Activated T-helper 1 cell treated with anti-CD3 and anti-CD28 coated beads, Interleukin-12 subunit alpha, Interleukin-12 subunit beta, Interleukin-2, Interleukin-4 antibody, amounts not matched to agents 30 ng/mL and 10 ng/mL and 1 ng/mL, durations not matched to agents 14 hours and 24 hours and 36 hours (primary cell): ENCODE data around the gene ZNF816. TPM values are rescaled to one million over a fixed set of nuclear protein-coding genes. Genes with fewer than 3 reads are reported as not detected.
A peak's percentile ranks its signal among the peaks of the same experiment; 100 is the strongest.

Experiments
- DNase-seq: peaks from one replicate; pipeline ENCODE4 v3.0.0; 2021; ENCODE audit warnings: low spot score
- H3K27ac Mint-ChIP-seq: one replicate; pipeline ENCODE4 v1.8.0; 2021; ENCODE audit warnings: mild to moderate bottlenecking, mixed read lengths
- H3K27me3 Mint-ChIP-seq: one replicate; pipeline ENCODE4 v1.8.0; 2022; ENCODE audit warnings: mild to moderate bottlenecking, moderate library complexity, mixed read lengths; ENCODE audit not compliant: insufficient read depth
- H3K36me3 Mint-ChIP-seq: one replicate; pipeline ENCODE4 v1.8.0; 2021; ENCODE audit warnings: low read depth, mixed read lengths
- H3K4me1 Mint-ChIP-seq: one replicate; pipeline ENCODE4 v1.8.0; 2021; ENCODE audit warnings: low read depth, mixed read lengths
- H3K4me3 Mint-ChIP-seq: one replicate; pipeline ENCODE4 v1.8.0; 2021; ENCODE audit warnings: mild to moderate bottlenecking, moderate library complexity, mixed read lengths
- H3K9me3 Mint-ChIP-seq: one replicate; pipeline ENCODE4 v1.8.0; 2021; ENCODE audit warnings: mixed read lengths
- intact Hi-C: fragments of 100-400 bp; cut with micrococcal nuclease; formaldehyde crosslinking; loops from one replicate; pipeline ENCODE4 v1.15.1; 2024
- total RNA-seq: library from RNA; stranded (reverse); gene quantifications from 2 replicates; pipeline ENCODE4 v1.2.3, GENCODE V29; 2022

The ZNF816 gene
- 7.0 and 9.4 TPM in 2 replicates for total RNA-seq

GRCh38 chr19:52962394-52963246 is at the start of gene ZNF816:
Gene ZNF816, minus strand, starts transcription at chr19:52962881. Its CDS starts 6,792 bp downstream, at chr19:52956089.
- H3K4me1 Mint-ChIP-seq, result peaks cover 25% of the 10 kb centered on the region
- peak within 1 kb of the TSS; percentile 98 for H3K4me3 Mint-ChIP-seq
- DNase-seq, result peak; percentile 99
- peaks cover 28% of the 10 kb centered on the region for H3K36me3 Mint-ChIP-seq
- intact Hi-C loops, result loop anchor here (1.0 to 10.0 kb wide), 17 partner anchors 20 to 902 kb away; partner anchors contain the start of genes MYADM, ZNF160, ZNF320 and ZNF468
- H3K27ac Mint-ChIP-seq, result peak within 1 kb of the TSS; percentile 93
- H3K27me3 Mint-ChIP-seq, result no peaks in the 10 kb centered on the region
- H3K9me3 Mint-ChIP-seq, result peaks cover 40% of the 10 kb centered on the region

GRCh38 chr19:53012006-53012405 is 49.3 kb upstream of the ZNF816 start:
- intact Hi-C loops, result no loop called here
- H3K36me3 Mint-ChIP-seq, result no peaks in the 10 kb centered on the region
- H3K4me1 Mint-ChIP-seq, result no peaks in the 10 kb centered on the region
- no peak overlapping the region for H3K27ac Mint-ChIP-seq
- no peaks in the 10 kb centered on the region for H3K27me3 Mint-ChIP-seq
- DNase-seq, result no peak
- H3K4me3 Mint-ChIP-seq, result no peak overlapping the region
- peaks cover 59% of the 10 kb centered on the region for H3K9me3 Mint-ChIP-seq

GRCh38 chr19:53010494-53010893 is 47.8 kb upstream of the ZNF816 start:
- Mint-ChIP-seq H3K9me3 (peaks cover 58% of the 10 kb centered on the region), H3K27me3 (no peaks in the 10 kb centered on the region), H3K27ac (no peak overlapping the region), H3K4me1 (no peaks in the 10 kb centered on the region), H3K4me3 (no peak overlapping the region), H3K36me3 (no peaks in the 10 kb centered on the region)
- intact Hi-C loops, result no loop called here
- DNase-seq, result no peak

GRCh38 chr19:53008061-53008778 is 45.5 kb upstream of the ZNF816 start:
- intact Hi-C loops, result no loop called here
- Mint-ChIP-seq H3K9me3 (peaks cover 50% of the 10 kb centered on the region), H3K36me3 (no peaks in the 10 kb centered on the region), H3K4me1 (no peaks in the 10 kb centered on the region), H3K4me3 (no peak overlapping the region), H3K27me3 (no peaks in the 10 kb centered on the region), H3K27ac (no peak overlapping the region)
- no peak for DNase-seq

- Mint-ChIP-seq H3K27me3 (no peaks in the 10 kb centered on the region), H3K4me1 (no peaks in the 10 kb centered on the region), H3K9me3 (peaks cover 49% of the 10 kb centered on the region), H3K4me3 (no peak overlapping the region), H3K36me3 (no peaks in the 10 kb centered on the region), H3K27ac (no peak overlapping the region)
- no peak for DNase-seq
- intact Hi-C loops, result no loop called here
Observed at GRCh38 chr19:53007606-53008005, 44.9 kb upstream of the ZNF816 start.

GRCh38 chr19:53007200-53007599 is 44.5 kb upstream of the ZNF816 start:
- no peaks in the 10 kb centered on the region for H3K36me3 Mint-ChIP-seq
- H3K4me1 Mint-ChIP-seq, result no peaks in the 10 kb centered on the region
- H3K4me3 Mint-ChIP-seq, result no peak overlapping the region
- peaks cover 53% of the 10 kb centered on the region for H3K9me3 Mint-ChIP-seq
- no peak for DNase-seq
- H3K27me3 Mint-ChIP-seq, result no peaks in the 10 kb centered on the region
- intact Hi-C loops, result no loop called here
- no peak overlapping the region for H3K27ac Mint-ChIP-seq

- Mint-ChIP-seq H3K4me1 (no peaks in the 10 kb centered on the region), H3K9me3 (peaks cover 34% of the 10 kb centered on the region), H3K4me3 (no peak overlapping the region), H3K36me3 (no peaks in the 10 kb centered on the region), H3K27me3 (no peaks in the 10 kb centered on the region), H3K27ac (no peak overlapping the region)
- intact Hi-C loops, result no loop called here
- no peak for DNase-seq
Observed at GRCh38 chr19:53004242-53004641, 41.6 kb upstream of the ZNF816 start.

GRCh38 chr19:53002479-53002878 is 39.8 kb upstream of the ZNF816 start:
- Mint-ChIP-seq H3K36me3 (no peaks in the 10 kb centered on the region), H3K9me3 (peaks cover 35% of the 10 kb centered on the region), H3K4me3 (no peak overlapping the region), H3K27me3 (no peaks in the 10 kb centered on the region), H3K4me1 (no peaks in the 10 kb centered on the region), H3K27ac (no peak overlapping the region)
- DNase-seq, result no peak
- intact Hi-C loops, result no loop called here

GRCh38 chr19:52997975-52998374 is 35.3 kb upstream of the ZNF816 start:
- intact Hi-C loops, result loop anchor here (10.0 kb wide), 1 partner anchor 197 kb away; the partner anchor contains the start of gene ZNF665

GRCh38 chr19:52995711-52996110 is 33.0 kb upstream of the ZNF816 start:
- H3K27ac Mint-ChIP-seq, result no peak overlapping the region

More at GRCh38 chr19:52997975-52998374, 35.3 kb upstream of the ZNF816 start:
- no peak overlapping the region for H3K27ac Mint-ChIP-seq
- no peaks in the 10 kb centered on the region for H3K4me1 Mint-ChIP-seq
- peaks cover 27% of the 10 kb centered on the region for H3K9me3 Mint-ChIP-seq
- H3K27me3 Mint-ChIP-seq, result no peaks in the 10 kb centered on the region
- H3K4me3 Mint-ChIP-seq, result no peak overlapping the region
- no peaks in the 10 kb centered on the region for H3K36me3 Mint-ChIP-seq
- DNase-seq, result no peak

GRCh38 chr19:52993342-52994178 is 30.9 kb upstream of the ZNF816 start:
- Mint-ChIP-seq H3K27ac (no peak overlapping the region), H3K4me1 (peaks cover 6% of the 10 kb centered on the region), H3K9me3 (peaks cover 33% of the 10 kb centered on the region), H3K36me3 (no peaks in the 10 kb centered on the region), H3K4me3 (peak overlapping the region; percentile 82), H3K27me3 (peaks cover 4% of the 10 kb centered on the region)
- intact Hi-C loops, result loop anchor here (1.0 to 10.0 kb wide), 9 partner anchors 31 to 466 kb away; partner anchors contain the start of genes ZNF160, ZNF665, ZNF701 and ZNF808
- DNase-seq, result peak; percentile 79

More at GRCh38 chr19:52995711-52996110, 33.0 kb upstream of the ZNF816 start:
- no peak overlapping the region for H3K4me3 Mint-ChIP-seq
- DNase-seq, result no peak
- intact Hi-C loops, result loop anchor here (10.0 kb wide), 1 partner anchor 199 kb away; the partner anchor contains the start of gene ZNF665
- H3K36me3 Mint-ChIP-seq, result no peaks in the 10 kb centered on the region
- peaks cover 4% of the 10 kb centered on the region for H3K27me3 Mint-ChIP-seq
- peaks cover 31% of the 10 kb centered on the region for H3K9me3 Mint-ChIP-seq
- H3K4me1 Mint-ChIP-seq, result peaks cover 6% of the 10 kb centered on the region
